ENCODE results near the gene MASP1. TPM values are rescaled to one million over a fixed set of nuclear protein-coding genes. Genes with fewer than 3 reads are reported as not detected.

MASP1 gene
- total RNA-seq, 5 donors from 2014 or later (not counting 1 experiment from before 2014, with no cell fraction given), result 0.38 TPM; not detected in 4

DNA sequence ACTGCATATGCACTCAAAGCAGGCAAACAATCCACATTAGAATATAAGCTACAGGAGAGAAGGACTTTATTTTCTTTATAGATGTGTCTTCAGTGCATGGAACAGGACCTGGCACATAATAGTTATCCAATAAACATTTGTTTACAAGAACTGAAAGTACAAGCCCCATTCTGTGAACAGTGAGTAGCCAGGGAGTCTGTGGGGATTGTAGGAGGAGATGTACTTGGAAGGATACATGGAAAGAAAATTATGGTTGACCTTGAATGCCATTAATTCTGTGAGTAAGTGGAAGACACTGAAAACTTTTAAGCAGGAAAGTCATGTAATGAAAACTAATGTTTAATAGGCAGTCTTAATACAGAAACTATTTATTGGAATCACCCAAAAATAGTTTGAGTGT lies 28.3 kb downstream of the MASP1 start:
- Histone ChIP-seq H3K4me3 (ENCODE audit: control insufficient read depth in 1 of 2, extremely low read depth in 1 of 2, low read length in 1 of 2) (no peak overlapping the region), H3K9me3 (no peaks in the 10 kb centered on the region), H3K27ac (ENCODE audit: low read length) (no peak overlapping the region), H3K27me3 (replicated peaks in 1 of 2; ENCODE audit: control insufficient read depth in 2 of 2, extremely low read depth in 1 of 2, insufficient read depth in 2 of 2, low read length in 1 of 2) (peaks cover 0 to 2% of the 10 kb centered on the region in 2 experiments), H3K4me1 (ENCODE audit: control insufficient read depth in 1 of 2, extremely low read depth in 1 of 2, insufficient read depth in 2 of 2, low read length in 2 of 2) (no peaks in the 10 kb centered on the region), H3K36me3 (ENCODE audit: control insufficient read depth in 2 of 2, extremely low read depth in 1 of 2, insufficient read depth in 1 of 2, low read length in 1 of 2) (no peaks in the 10 kb centered on the region)
- no peak overlapping the region for H3K4me3 Mint-ChIP-seq
- H3K27ac Mint-ChIP-seq, result no peak overlapping the region
- POLR2A ChIA-PET, result no interaction called here
- H3K36me3 Mint-ChIP-seq, result no peaks in the 10 kb centered on the region
- no peak for DNase-seq
- no peaks in the 10 kb centered on the region for H3K9me3 Mint-ChIP-seq
- H3K4me1 Mint-ChIP-seq, result no peaks in the 10 kb centered on the region
- no peak for ATAC-seq (replicated peaks in 1 of 4)
- peaks cover 33 to 50% of the 10 kb centered on the region in 2 donors for H3K27me3 Mint-ChIP-seq
- CTCF ChIA-PET, result no interaction called here

DNA sequence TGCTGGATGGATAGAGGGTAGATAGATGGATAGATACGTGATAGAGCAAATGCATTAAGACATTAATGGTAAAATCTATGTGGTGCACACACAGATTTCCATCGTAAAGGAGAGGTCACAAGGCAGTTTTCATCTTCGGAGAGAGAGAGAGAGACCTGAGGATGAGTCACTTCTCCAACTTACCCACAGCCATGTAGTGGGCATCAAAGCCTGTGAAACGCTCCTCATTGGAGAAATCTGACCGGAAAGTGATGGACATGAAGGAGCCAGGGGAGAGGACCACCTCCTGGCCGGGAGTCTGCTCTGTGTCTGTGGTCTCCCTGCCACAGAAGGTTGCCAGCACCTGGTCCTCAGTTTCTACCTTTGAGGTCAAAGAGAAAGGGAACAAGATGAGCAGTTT lies 29.2 kb downstream of the MASP1 start:
- CTCF ChIA-PET, result no interaction called here
- ATAC-seq (replicated peaks in 1 of 4) (no peak), DNase-seq (no peak)
- Mint-ChIP-seq H3K36me3 (no peaks in the 10 kb centered on the region), H3K4me1 (no peaks in the 10 kb centered on the region), H3K27me3 (peaks cover 33 to 41% of the 10 kb centered on the region in 2 donors), H3K4me3 (no peak overlapping the region), H3K9me3 (no peaks in the 10 kb centered on the region), H3K27ac (no peak overlapping the region)
- no peaks in the 10 kb centered on the region for H3K27me3 ChIP-seq (replicated peaks in 1 of 2; ENCODE audit: control insufficient read depth in 2 of 2, extremely low read depth in 1 of 2, insufficient read depth in 2 of 2, low read length in 1 of 2)
- H3K27ac ChIP-seq (ENCODE audit: low read length), result no peak overlapping the region
- H3K4me1 ChIP-seq (ENCODE audit: control insufficient read depth in 1 of 2, extremely low read depth in 1 of 2, insufficient read depth in 2 of 2, low read length in 2 of 2), result no peaks in the 10 kb centered on the region
- 55% methylated on average over 2 of the region's 6 CpGs for WGBS (ENCODE audit: insufficient coverage)
- no peaks in the 10 kb centered on the region for H3K9me3 ChIP-seq
- POLR2A ChIA-PET, result no interaction called here
- no peak overlapping the region for H3K4me3 ChIP-seq (ENCODE audit: control insufficient read depth in 1 of 2, extremely low read depth in 1 of 2, low read length in 1 of 2)
- no peaks in the 10 kb centered on the region for H3K36me3 ChIP-seq (ENCODE audit: control insufficient read depth in 2 of 2, extremely low read depth in 1 of 2, insufficient read depth in 1 of 2, low read length in 1 of 2)

DNA sequence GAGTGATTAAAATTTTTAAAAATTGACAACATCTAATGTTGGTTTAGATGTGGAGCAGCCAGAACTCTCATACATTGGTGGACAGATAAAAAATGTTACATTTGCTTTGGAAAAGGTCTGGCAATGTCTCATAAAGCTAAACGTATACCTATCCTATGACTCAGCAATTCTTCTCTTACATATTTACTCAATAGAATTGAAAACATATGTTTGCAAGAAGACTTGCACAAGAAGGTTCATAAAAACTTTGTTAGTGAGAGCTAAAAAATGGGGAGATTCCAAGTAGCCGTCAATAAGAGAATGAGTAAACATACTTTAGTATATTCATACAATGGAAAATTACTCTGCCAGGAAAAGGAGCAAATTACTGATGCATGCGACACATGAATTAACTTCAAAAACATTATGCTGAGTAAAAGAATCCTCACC lies 30.0 kb downstream of the MASP1 start:
- no peaks in the 10 kb centered on the region for H3K9me3 Mint-ChIP-seq
- WGBS (ENCODE audit: insufficient coverage), result no CpG with 5 or more reads among the region's 3 CpGs
- ATAC-seq (replicated peaks in 1 of 4) (no peak), DNase-seq (no peak)
- Histone ChIP-seq H3K4me1 (ENCODE audit: control insufficient read depth in 1 of 2, extremely low read depth in 1 of 2, insufficient read depth in 2 of 2, low read length in 2 of 2) (no peaks in the 10 kb centered on the region), H3K4me3 (ENCODE audit: control insufficient read depth in 1 of 2, extremely low read depth in 1 of 2, low read length in 1 of 2) (no peak overlapping the region), H3K36me3 (ENCODE audit: control insufficient read depth in 2 of 2, extremely low read depth in 1 of 2, insufficient read depth in 1 of 2, low read length in 1 of 2) (no peaks in the 10 kb centered on the region), H3K27me3 (replicated peaks in 1 of 2; ENCODE audit: control insufficient read depth in 2 of 2, extremely low read depth in 1 of 2, insufficient read depth in 2 of 2, low read length in 1 of 2) (no peaks in the 10 kb centered on the region), H3K9me3 (no peaks in the 10 kb centered on the region), H3K27ac (ENCODE audit: low read length) (no peak overlapping the region)
- no peaks in the 10 kb centered on the region for H3K36me3 Mint-ChIP-seq
- no peaks in the 10 kb centered on the region for H3K4me1 Mint-ChIP-seq
- ChIA-PET CTCF (no interaction called here), POLR2A (no interaction called here)
- peaks cover 33 to 41% of the 10 kb centered on the region in 2 donors for H3K27me3 Mint-ChIP-seq
- no peak overlapping the region for H3K27ac Mint-ChIP-seq
- H3K4me3 Mint-ChIP-seq, result no peak overlapping the region

DNA sequence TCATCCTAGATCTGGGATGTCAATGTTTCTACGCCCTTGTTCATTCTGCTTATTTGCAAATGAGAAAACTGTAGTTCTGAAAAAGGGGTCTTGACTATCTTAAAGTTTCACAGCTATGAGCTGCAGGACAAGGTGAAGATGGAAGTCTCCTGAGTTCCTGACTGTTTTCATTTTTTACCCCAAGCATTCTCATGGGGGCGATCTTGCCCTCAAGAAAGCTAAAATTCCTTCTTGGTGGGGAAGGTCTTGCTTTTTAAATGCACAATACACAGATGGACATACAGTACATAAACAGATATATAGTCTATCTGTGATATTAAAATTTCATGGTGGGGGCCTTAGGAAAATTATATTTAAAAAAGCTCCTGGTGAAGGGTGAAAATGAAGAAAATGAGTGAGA lies 32.4 kb downstream of the MASP1 start:
- Mint-ChIP-seq H3K4me3 (no peak overlapping the region), H3K9me3 (no peaks in the 10 kb centered on the region), H3K27me3 (peaks cover 22 to 23% of the 10 kb centered on the region in 2 donors), H3K4me1 (no peaks in the 10 kb centered on the region), H3K36me3 (no peaks in the 10 kb centered on the region), H3K27ac (no peak overlapping the region)
- ATAC-seq (replicated peaks in 1 of 4) (no peak), DNase-seq (no peak)
- Histone ChIP-seq H3K27ac (ENCODE audit: low read length) (no peak overlapping the region), H3K27me3 (replicated peaks in 1 of 2; ENCODE audit: control insufficient read depth in 2 of 2, extremely low read depth in 1 of 2, insufficient read depth in 2 of 2, low read length in 1 of 2) (no peaks in the 10 kb centered on the region), H3K4me3 (ENCODE audit: control insufficient read depth in 1 of 2, extremely low read depth in 1 of 2, low read length in 1 of 2) (no peak overlapping the region), H3K4me1 (ENCODE audit: control insufficient read depth in 1 of 2, extremely low read depth in 1 of 2, insufficient read depth in 2 of 2, low read length in 2 of 2) (no peaks in the 10 kb centered on the region), H3K9me3 (no peaks in the 10 kb centered on the region), H3K36me3 (ENCODE audit: control insufficient read depth in 2 of 2, extremely low read depth in 1 of 2, insufficient read depth in 1 of 2, low read length in 1 of 2) (no peaks in the 10 kb centered on the region)
- ChIA-PET POLR2A (no interaction called here), CTCF (no interaction called here)
- no CpG with 5 or more reads among the region's 2 CpGs for WGBS (ENCODE audit: insufficient coverage)

DNA sequence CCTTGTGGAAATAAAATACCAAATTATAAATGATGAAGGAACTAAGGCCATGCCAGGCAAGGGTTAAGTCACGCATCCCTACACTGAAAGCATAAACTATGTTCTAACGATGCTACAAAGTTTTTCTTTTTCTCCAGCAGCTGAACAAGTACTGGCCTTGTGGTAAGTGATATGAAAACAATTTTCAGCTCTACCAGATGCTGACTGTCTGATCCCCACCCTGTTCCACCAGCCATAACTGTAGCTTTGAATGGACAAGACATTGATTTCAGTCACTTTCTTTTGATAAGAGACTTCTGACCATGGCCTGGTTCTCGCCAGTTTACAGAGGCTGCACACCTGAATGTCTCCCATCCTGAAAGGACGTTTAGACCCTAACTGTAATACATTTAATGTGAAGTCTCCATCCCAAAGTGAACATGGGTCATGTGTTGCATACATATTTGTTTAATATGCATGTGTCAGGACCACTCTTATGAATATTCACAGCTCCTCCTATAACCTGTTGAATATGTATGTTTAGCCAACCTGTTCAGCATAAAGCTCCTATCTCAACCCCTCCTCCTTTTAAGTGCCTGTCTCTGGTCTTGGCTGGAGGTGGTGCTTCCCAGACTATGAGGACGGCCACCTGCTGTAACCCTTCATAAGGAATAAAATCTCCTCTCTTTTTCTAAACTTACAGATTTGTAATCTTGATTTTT lies 33.4 kb downstream of the MASP1 start:
- Histone ChIP-seq H3K27ac (ENCODE audit: low read length) (no peak overlapping the region), H3K4me3 (ENCODE audit: control insufficient read depth in 1 of 2, extremely low read depth in 1 of 2, low read length in 1 of 2) (no peak overlapping the region), H3K4me1 (ENCODE audit: control insufficient read depth in 1 of 2, extremely low read depth in 1 of 2, insufficient read depth in 2 of 2, low read length in 2 of 2) (no peaks in the 10 kb centered on the region), H3K9me3 (no peaks in the 10 kb centered on the region), H3K27me3 (replicated peaks in 1 of 2; ENCODE audit: control insufficient read depth in 2 of 2, extremely low read depth in 1 of 2, insufficient read depth in 2 of 2, low read length in 1 of 2) (no peaks in the 10 kb centered on the region), H3K36me3 (ENCODE audit: control insufficient read depth in 2 of 2, extremely low read depth in 1 of 2, insufficient read depth in 1 of 2, low read length in 1 of 2) (no peaks in the 10 kb centered on the region)
- H3K36me3 Mint-ChIP-seq, result no peaks in the 10 kb centered on the region
- DNase-seq (no peak), ATAC-seq (replicated peaks in 1 of 4) (no peak)
- no peak overlapping the region for H3K4me3 Mint-ChIP-seq
- no peaks in the 10 kb centered on the region for H3K4me1 Mint-ChIP-seq
- H3K9me3 Mint-ChIP-seq, result no peaks in the 10 kb centered on the region
- ChIA-PET CTCF (no interaction called here), POLR2A (no interaction called here)
- WGBS (ENCODE audit: insufficient coverage), result 60% methylated on average over 2 of the region's 5 CpGs
- peaks cover 22 to 23% of the 10 kb centered on the region in 2 donors for H3K27me3 Mint-ChIP-seq
- no peak overlapping the region for H3K27ac Mint-ChIP-seq

DNA sequence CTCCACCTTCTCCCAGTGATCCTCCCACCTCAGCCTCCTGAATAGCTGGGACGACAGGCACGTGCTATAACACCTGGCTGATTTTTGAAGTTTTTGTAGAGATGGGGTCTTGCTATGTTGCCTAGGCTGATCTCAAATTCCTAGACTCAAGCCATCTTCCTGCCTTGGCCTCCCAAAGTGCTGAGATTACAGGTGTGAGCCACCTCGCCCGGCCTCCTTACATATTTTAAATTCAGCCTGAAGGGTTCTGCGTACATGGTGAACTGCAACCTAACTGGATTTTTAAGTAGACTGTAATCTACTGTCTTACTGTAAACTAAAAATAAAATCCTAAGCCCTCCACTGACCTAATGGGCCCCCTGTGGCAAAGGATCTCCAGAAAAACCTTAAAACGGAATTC lies 34.1 kb downstream of the MASP1 start:
- no peaks in the 10 kb centered on the region for H3K36me3 ChIP-seq (ENCODE audit: control insufficient read depth in 2 of 2, extremely low read depth in 1 of 2, insufficient read depth in 1 of 2, low read length in 1 of 2)
- Mint-ChIP-seq H3K36me3 (no peaks in the 10 kb centered on the region), H3K27me3 (peaks cover 20 to 22% of the 10 kb centered on the region in 2 donors), H3K9me3 (no peaks in the 10 kb centered on the region), H3K27ac (no peak overlapping the region), H3K4me3 (no peak overlapping the region), H3K4me1 (no peaks in the 10 kb centered on the region)
- DNase-seq (no peak), ATAC-seq (replicated peaks in 1 of 4) (no peak)
- CTCF ChIA-PET, result no interaction called here
- H3K9me3 ChIP-seq, result no peaks in the 10 kb centered on the region
- POLR2A ChIA-PET, result no interaction called here
- no peak overlapping the region for H3K27ac ChIP-seq (ENCODE audit: low read length)
- H3K4me3 ChIP-seq (ENCODE audit: control insufficient read depth in 1 of 2, extremely low read depth in 1 of 2, low read length in 1 of 2), result no peak overlapping the region
- H3K27me3 ChIP-seq (replicated peaks in 1 of 2; ENCODE audit: control insufficient read depth in 2 of 2, extremely low read depth in 1 of 2, insufficient read depth in 2 of 2, low read length in 1 of 2), result no peaks in the 10 kb centered on the region
- H3K4me1 ChIP-seq (ENCODE audit: control insufficient read depth in 1 of 2, extremely low read depth in 1 of 2, insufficient read depth in 2 of 2, low read length in 2 of 2), result no peaks in the 10 kb centered on the region
- WGBS (ENCODE audit: insufficient coverage), result 90% methylated on average over 2 of the region's 6 CpGs
